HepG2 (cell line): Measurements from ENCODE around the gene NDRG2. TPM values are rescaled to one million over a fixed set of nuclear protein-coding genes. Genes with fewer than 3 reads are reported as not detected.

Source experiments
- ATAC-seq: fragments of 200-7000 bp; cut with Tn5 transposase; 3 replicates; pipeline ENCODE4 v1.9.1; 2020; ENCODE audit warnings: mild to moderate bottlenecking, moderate library complexity
- BruUV-seq: library from RNA; stranded (reverse); fragments of 400-500 nt; replicated peaks from 2 replicates; lab custom pipeline; 2021; lab: Mats Ljungman, UMichigan
- CTCF ChIA-PET: fragments of 300-600 bp; formaldehyde crosslinking; extraction: SDS; loops from one replicate; lab custom pipeline; 2021; ENCODE audit warnings: low total read pairs, inconsistent platforms, low intra/inter-chr PET ratio; lab: Yijun Ruan, JAX
- POLR2A ChIA-PET: fragments of 350-600 bp; sonication (Branson Sonifier 250); formaldehyde crosslinking; loops from one replicate; lab custom pipeline; 2020; ENCODE audit warnings: antibody characterized with exemption, inconsistent platforms; lab: Yijun Ruan, JAX
- DNase-seq: peaks from one replicate; pipeline ENCODE4 v3.0.0-alpha.2; 2015; ENCODE audit warnings: low spot score
- FAIRE-seq: peaks from 3 replicates; lab custom pipeline; 2011; peaks lifted over from hg19 to GRCh38; lab: Jason Lieb, UNC
- H2AFZ ChIP-seq: one replicate; pipeline ENCODE4 v1.6.1; 2011; ENCODE audit warnings: low read length, inconsistent platforms
- H3K27ac ChIP-seq: fragments of 300-600 bp; 3 replicates; pipeline ENCODE4 v1.8.0; 2011; ENCODE audit warnings: mixed run types, mild to moderate bottlenecking, mixed read lengths, low read length, inconsistent platforms; ENCODE audit not compliant: insufficient read depth; ENCODE audit errors: extremely low read length
- H3K27me3 ChIP-seq, 2 experiments: fragments of 200-600 bp in 1 of 2; 2 replicates in 1 of 2; 3 replicates in 1 of 2; pipeline versions ENCODE4 v1.6.0 to v1.8.0; 2011; ENCODE audit warnings: low read length in 2 of 2, mild to moderate bottlenecking in 2 of 2, moderate library complexity in 2 of 2, inconsistent platforms in 1 of 2; ENCODE audit not compliant: insufficient read depth in 2 of 2, control insufficient read depth in 1 of 2
- H3K36me3 ChIP-seq, 2 experiments: fragments of 200-600 bp in 1 of 2; replicated peaks in 1 of 2; 2 replicates in 1 of 2; 3 replicates in 1 of 2; pipeline versions ENCODE4 v1.5.1 to v1.8.0; 2011; ENCODE audit warnings: low read length in 2 of 2, inconsistent platforms in 1 of 2; ENCODE audit not compliant: insufficient read depth in 2 of 2, control insufficient read depth in 1 of 2
- H3K4me1 ChIP-seq: 2 replicates; pipeline ENCODE4 v1.5.1; 2012; ENCODE audit warnings: low read length, inconsistent platforms; ENCODE audit not compliant: insufficient read depth
- H3K4me2 ChIP-seq: 2 replicates; pipeline ENCODE4 v1.6.0; 2011; ENCODE audit warnings: low read depth, low read length, inconsistent platforms
- H3K4me3 ChIP-seq, 3 experiments: fragments of 200-600 bp in 1 of 3; sonication (generic), shearing (Covaris generic) in 1 of 3; replicated peaks in 1 of 3; 2 replicates each; pipeline ENCODE4 v1.5.1; 2011 to 2016; ENCODE audit warnings: low read length in 3 of 3, inconsistent platforms in 2 of 3, low read depth in 2 of 3, mild to moderate bottlenecking in 2 of 3, control low read depth in 1 of 3, mixed read lengths in 1 of 3; ENCODE audit not compliant: insufficient read depth in 1 of 3
- H3K79me2 ChIP-seq: one replicate; pipeline ENCODE4 v1.6.1; 2011; ENCODE audit warnings: low read length, inconsistent platforms; ENCODE audit not compliant: insufficient read depth
- H3K9ac ChIP-seq: 2 replicates; pipeline ENCODE4 v1.6.0; 2011; ENCODE audit warnings: mild to moderate bottlenecking, low read depth, low read length, inconsistent platforms; ENCODE audit not compliant: insufficient read depth
- H3K9me3 ChIP-seq: 2 replicates; pipeline ENCODE4 v1.5.1; 2012; ENCODE audit warnings: mild to moderate bottlenecking, low read length
- H4K20me1 ChIP-seq: 2 replicates; pipeline ENCODE4 v1.6.0; 2011; ENCODE audit warnings: inconsistent platforms, mild to moderate bottlenecking, low read length, moderate library complexity; ENCODE audit not compliant: insufficient read depth
- FOSL1 ChIP-seq: sonication (generic); formaldehyde crosslinking; IDR thresholded peaks from 2 replicates; pipeline ENCODE4 v1.9.0; 2021; ENCODE audit warnings: missing genetic modification reagents, borderline replicate concordance
- GZF1 ChIP-seq: sonication (generic); formaldehyde crosslinking; IDR thresholded peaks from 2 replicates; pipeline ENCODE4 v1.5.1; 2020; ENCODE audit warnings: mild to moderate bottlenecking, missing genetic modification reagents
- KDM5B ChIP-seq: sonication (generic); formaldehyde crosslinking; IDR thresholded peaks from 2 replicates; pipeline ENCODE4 v1.4.0; 2020; ENCODE audit warnings: missing genetic modification reagents, mild to moderate bottlenecking, borderline replicate concordance
- MYNN ChIP-seq: sonication (generic); formaldehyde crosslinking; IDR thresholded peaks from 2 replicates; pipeline ENCODE4 v1.4.0; 2020; ENCODE audit warnings: mild to moderate bottlenecking, low read depth, missing genetic modification reagents
- ZNF615 ChIP-seq: sonication (generic); formaldehyde crosslinking; IDR thresholded peaks from 2 replicates; pipeline ENCODE4 v1.5.0; 2020; ENCODE audit warnings: mild to moderate bottlenecking, missing genetic modification reagents, borderline replicate concordance
- ZNF660 ChIP-seq: sonication (generic); formaldehyde crosslinking; IDR thresholded peaks from 2 replicates; pipeline ENCODE4 v1.5.1; 2020; ENCODE audit warnings: mild to moderate bottlenecking, low read depth, missing genetic modification reagents, borderline replicate concordance
- WGBS: methylation state at CpG from one replicate; pipeline ENCODE4 v1.1.6; 2017; ENCODE audit warnings: low lambda C conversion rate; 5-methylcytosine and 5-hydroxymethylcytosine counted together
- in situ Hi-C: cut with HindIII; loops from 2 replicates; pipeline ENCODE4 v1.10.0; 2017; ENCODE audit warnings: low pct_unique_long_range_greater_than_20kb; ENCODE audit not compliant: extremely low pct_ligation_motif_present
- intact Hi-C: fragments of 100-400 bp; cut with micrococcal nuclease; formaldehyde crosslinking; loops from one replicate; pipeline ENCODE4 v1.10.0; 2022; ENCODE audit not compliant: unreplicated experiment
- polyA plus RNA-seq, 8 experiments: library from polyadenylated mRNA; depleted of rRNA in 3 of 8; stranded (reverse) in 7 of 8; unstranded in 1 of 8; fragments of >200 nt; fragmentation: Illumina TruSeq in 4 of 8; extraction: Trizol in 4 of 8; gene quantifications; 2 replicates each; pipeline versions ENCODE4 v1.2.1 to v1.2.3, GENCODE V29; 2011 to 2016; ENCODE audit warnings: low read depth in 4 of 8, missing spikeins in 1 of 8, mixed read lengths in 1 of 8; ENCODE audit not compliant: insufficient read depth in 1 of 8
- total RNA-seq, 5 experiments: library from RNA; depleted of rRNA; stranded (reverse); fragments of >200 nt; fragmentation: Illumina TruSeq; extraction: Trizol; gene quantifications; 2 replicates each; pipeline ENCODE4 v1.2.3, GENCODE V29; 2016; ENCODE audit warnings: low read depth in 1 of 5
- TF ChIP-seq, protein P1 (sequence below): sonication (generic); formaldehyde crosslinking; IDR thresholded peaks from 2 replicates; pipeline ENCODE4 v1.8.0; 2022; ENCODE audit warnings: missing genetic modification reagents, mild to moderate bottlenecking, moderate library complexity, borderline replicate concordance
- TF ChIP-seq, protein P2 (sequence below): sonication (generic); formaldehyde crosslinking; IDR thresholded peaks from 2 replicates; pipeline ENCODE4 v1.8.1; 2023; ENCODE audit warnings: missing genetic modification reagents, mild to moderate bottlenecking, borderline replicate concordance

The NDRG2 gene
- total and polyA plus RNA-seq, 2 of the 13 experiments (the other 11 are each of a cell fraction or from before 2014, with no cell fraction given): 27.2 to 189 TPM

DNA sequence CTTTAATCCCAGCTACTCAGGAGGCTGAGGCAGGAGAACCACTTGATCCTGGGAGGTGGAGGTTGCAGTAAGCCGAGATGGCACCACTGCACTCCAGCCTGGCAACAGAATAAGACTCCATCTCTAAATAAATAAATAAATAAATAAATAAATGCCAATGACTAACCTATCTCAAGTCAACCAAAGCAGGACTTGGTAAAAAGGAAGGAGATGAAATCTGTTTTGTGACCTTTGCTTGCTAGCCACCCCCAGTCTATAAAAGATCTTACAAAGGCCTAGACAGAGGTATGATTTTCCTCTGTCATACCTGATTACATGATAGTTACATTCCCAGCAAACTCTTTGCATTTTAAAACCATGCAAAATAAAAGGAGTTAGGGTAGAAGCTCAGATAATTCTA, 48.6 kb downstream of the NDRG2 start:
- intact Hi-C loops (no loop called here), in situ Hi-C loops (loop anchor here (10.0 to 25.0 kb wide), 2 partner anchors 511 to 639 kb away; partner anchors contain the start of genes CCNB1IP1, PARP2, PIP4P1 and PNP)
- ChIA-PET CTCF (no interaction called here), POLR2A (no interaction called here)
- TF ChIP-seq ZNF660 (CRISPR knock-in tag) (no peak), GZF1 (no peak), FOSL1 (no peak), MYNN (CRISPR knock-in tag) (no peak), KDM5B (CRISPR knock-in tag) (no peak), ZNF615 (CRISPR knock-in tag) (no peak)
- TF ChIP-seq, protein P1, sequence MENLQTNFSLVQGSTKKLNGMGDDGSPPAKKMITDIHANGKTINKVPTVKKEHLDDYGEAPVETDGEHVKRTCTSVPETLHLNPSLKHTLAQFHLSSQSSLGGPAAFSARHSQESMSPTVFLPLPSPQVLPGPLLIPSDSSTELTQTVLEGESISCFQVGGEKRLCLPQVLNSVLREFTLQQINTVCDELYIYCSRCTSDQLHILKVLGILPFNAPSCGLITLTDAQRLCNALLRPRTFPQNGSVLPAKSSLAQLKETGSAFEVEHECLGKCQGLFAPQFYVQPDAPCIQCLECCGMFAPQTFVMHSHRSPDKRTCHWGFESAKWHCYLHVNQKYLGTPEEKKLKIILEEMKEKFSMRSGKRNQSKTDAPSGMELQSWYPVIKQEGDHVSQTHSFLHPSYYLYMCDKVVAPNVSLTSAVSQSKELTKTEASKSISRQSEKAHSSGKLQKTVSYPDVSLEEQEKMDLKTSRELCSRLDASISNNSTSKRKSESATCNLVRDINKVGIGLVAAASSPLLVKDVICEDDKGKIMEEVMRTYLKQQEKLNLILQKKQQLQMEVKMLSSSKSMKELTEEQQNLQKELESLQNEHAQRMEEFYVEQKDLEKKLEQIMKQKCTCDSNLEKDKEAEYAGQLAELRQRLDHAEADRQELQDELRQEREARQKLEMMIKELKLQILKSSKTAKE (CRISPR knock-in tag): no peak
- TF ChIP-seq, protein P2, sequence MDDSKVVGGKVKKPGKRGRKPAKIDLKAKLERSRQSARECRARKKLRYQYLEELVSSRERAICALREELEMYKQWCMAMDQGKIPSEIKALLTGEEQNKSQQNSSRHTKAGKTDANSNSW (CRISPR knock-in tag): no peak
- Histone ChIP-seq H4K20me1 (no peaks in the 10 kb centered on the region), H3K27me3 (peaks cover 1 to 11% of the 10 kb centered on the region in 2 experiments; a peak in 2 of 5 replicates), H3K79me2 (no peaks in the 10 kb centered on the region), H3K4me3 (no peak overlapping the region), H3K4me1 (peaks cover 38% of the 10 kb centered on the region), H3K4me2 (no peak overlapping the region), H3K36me3 (no peaks in the 10 kb centered on the region), H3K9me3 (no peaks in the 10 kb centered on the region), H3K27ac (no peak overlapping the region), H2AFZ (no peak overlapping the region), H3K9ac (no peak overlapping the region)
- DNase-seq (no peak), ATAC-seq (no peak), FAIRE-seq (no peak)
- 88% methylated on average over 1 of the region's 1 CpG for WGBS
- no TSS peak for BruUV-seq
